Brain pericyte (primary cell): ENCODE data around the gene ABLIM2.

Experiments
- DNase-seq: peaks from one replicate; pipeline ENCODE4 v3.0.0-alpha.2; 2012; ENCODE audit warnings: low read depth, low spot score

Gene ABLIM2

GRCh38 chr4:8157944-8158709, 486 bp downstream of the ABLIM2 start:
- DNase-seq = no peak

- no peak for DNase-seq
These were observed 1.1 kb downstream of the ABLIM2 start for GRCh38 chr4:8157496-8157895.

GRCh38 chr4:8156617-8157016, 2.0 kb downstream of the ABLIM2 start:
- no peak for DNase-seq

GRCh38 chr4:8155660-8156421, 2.8 kb downstream of the ABLIM2 start:
- no peak for DNase-seq

- no peak for DNase-seq
These were observed 3.6 kb downstream of the ABLIM2 start for GRCh38 chr4:8155048-8155447.

- DNase-seq = no peak
These were observed 5.2 kb downstream of the ABLIM2 start for GRCh38 chr4:8153441-8153840.

- no peak for DNase-seq
These were observed 5.8 kb downstream of the ABLIM2 start for GRCh38 chr4:8152865-8153257.

- DNase-seq = no peak
These were observed 6.3 kb downstream of the ABLIM2 start for GRCh38 chr4:8152090-8152864.

GRCh38 chr4:8151165-8151650, 7.4 kb downstream of the ABLIM2 start:
- DNase-seq = no peak

- no peak for DNase-seq
These were observed 8.2 kb downstream of the ABLIM2 start for GRCh38 chr4:8150152-8151090.

GRCh38 chr4:8149664-8150063, 8.9 kb downstream of the ABLIM2 start:
- no peak for DNase-seq

GRCh38 chr4:8148785-8149435, 9.7 kb downstream of the ABLIM2 start:
- DNase-seq = no peak

- DNase-seq = no peak
These were observed 10.5 kb downstream of the ABLIM2 start for GRCh38 chr4:8148159-8148558.

GRCh38 chr4:8147231-8147970, 11.2 kb downstream of the ABLIM2 start:
- no peak for DNase-seq

GRCh38 chr4:8146157-8146556, 12.5 kb downstream of the ABLIM2 start:
- DNase-seq = no peak

GRCh38 chr4:8144359-8144758, 14.3 kb downstream of the ABLIM2 start:
- DNase-seq = no peak

- DNase-seq = no peak
These were observed 15.0 kb downstream of the ABLIM2 start for GRCh38 chr4:8143392-8144140.

GRCh38 chr4:8142556-8142955, 16.1 kb downstream of the ABLIM2 start:
- no peak for DNase-seq

- DNase-seq = no peak
These were observed 16.7 kb downstream of the ABLIM2 start for GRCh38 chr4:8141935-8142334.
